ENCODE measurements around the gene ANXA2. TPM values are rescaled to one million over a fixed set of nuclear protein-coding genes. Genes with fewer than 3 reads are reported as not detected.

The ANXA2 gene
- total RNA-seq, 1 experiment from 2014 or later = 2,114 TPM

DNA sequence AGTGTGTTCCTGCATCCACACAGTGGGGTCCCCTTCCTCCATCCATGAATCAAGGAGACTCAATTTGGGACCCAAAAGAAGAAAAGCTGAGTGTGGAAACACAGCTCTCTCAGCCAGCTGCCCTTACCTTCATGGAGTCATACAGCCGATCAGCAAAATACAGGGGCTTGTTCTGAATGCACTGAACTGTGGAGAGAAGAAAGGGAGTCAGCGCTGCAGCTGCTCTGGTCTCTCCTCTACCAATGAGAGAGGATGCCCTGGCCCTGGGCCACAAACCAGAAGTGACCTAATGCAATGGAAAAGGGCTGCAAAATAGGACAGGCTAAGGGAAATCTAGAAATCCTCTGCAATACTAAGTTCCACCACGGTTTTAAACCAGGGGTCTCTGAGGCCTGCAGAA, 46.7 kb downstream of the ANXA2 start:
- peaks cover 35% of the 10 kb centered on the region for H3F3A ChIP-seq (ENCODE audit: low read length, unreplicated experiment)
- H3K27me3 ChIP-seq (ENCODE audit: low read length) = no peaks in the 10 kb centered on the region
- no peak overlapping the region for H2AFZ ChIP-seq (ENCODE audit: low read length)
- intact Hi-C loops (cut with micrococcal nuclease) = no loop called here
- H3K4me1 ChIP-seq (ENCODE audit: insufficient read depth, low read length) = no peaks in the 10 kb centered on the region
- H3K9me3 ChIP-seq (ENCODE audit: low read length) = no peaks in the 10 kb centered on the region
- H3K9ac ChIP-seq (ENCODE audit: low read length) = no peak overlapping the region
- H3K36me3 ChIP-seq (ENCODE audit: low read depth, low read length) = peaks cover 92% of the 10 kb centered on the region
- H3K4me2 ChIP-seq (ENCODE audit: low read length) = no peak overlapping the region
- TF ChIP-seq EZH2 (IDR thresholded peaks at IDR 0.05; ENCODE audit: low read length, unreplicated experiment) (no peak), EZH2phosphoT487 (IDR thresholded peaks at IDR 0.05; ENCODE audit: borderline replicate concordance, low read length) (no peak)
- TF ChIP-seq, protein P1, sequence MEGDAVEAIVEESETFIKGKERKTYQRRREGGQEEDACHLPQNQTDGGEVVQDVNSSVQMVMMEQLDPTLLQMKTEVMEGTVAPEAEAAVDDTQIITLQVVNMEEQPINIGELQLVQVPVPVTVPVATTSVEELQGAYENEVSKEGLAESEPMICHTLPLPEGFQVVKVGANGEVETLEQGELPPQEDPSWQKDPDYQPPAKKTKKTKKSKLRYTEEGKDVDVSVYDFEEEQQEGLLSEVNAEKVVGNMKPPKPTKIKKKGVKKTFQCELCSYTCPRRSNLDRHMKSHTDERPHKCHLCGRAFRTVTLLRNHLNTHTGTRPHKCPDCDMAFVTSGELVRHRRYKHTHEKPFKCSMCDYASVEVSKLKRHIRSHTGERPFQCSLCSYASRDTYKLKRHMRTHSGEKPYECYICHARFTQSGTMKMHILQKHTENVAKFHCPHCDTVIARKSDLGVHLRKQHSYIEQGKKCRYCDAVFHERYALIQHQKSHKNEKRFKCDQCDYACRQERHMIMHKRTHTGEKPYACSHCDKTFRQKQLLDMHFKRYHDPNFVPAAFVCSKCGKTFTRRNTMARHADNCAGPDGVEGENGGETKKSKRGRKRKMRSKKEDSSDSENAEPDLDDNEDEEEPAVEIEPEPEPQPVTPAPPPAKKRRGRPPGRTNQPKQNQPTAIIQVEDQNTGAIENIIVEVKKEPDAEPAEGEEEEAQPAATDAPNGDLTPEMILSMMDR (conservative IDR thresholded peaks at IDR 0.05; ENCODE audit: low read depth, low read length) = no peak
- BruUV-seq (replicated peaks) = no TSS peak
- H3K9me2 ChIP-seq (replicated peaks; ENCODE audit: low read length) = no peaks in the 10 kb centered on the region
- H3K27ac ChIP-seq (ENCODE audit: low read length) = no peak overlapping the region
- peaks cover 47% of the 10 kb centered on the region for H4K20me1 ChIP-seq (ENCODE audit: low read length)
- no peak for DNase-seq
- H3K4me3 ChIP-seq (ENCODE audit: low read length) = no peak overlapping the region
- ChIA-PET POLR2A (ENCODE audit: unreplicated experiment) (no interaction called here), CTCF (no interaction called here)
- ATAC-seq = no peak
- peaks cover 15% of the 10 kb centered on the region for H3K79me2 ChIP-seq (ENCODE audit: low read length)

DNA sequence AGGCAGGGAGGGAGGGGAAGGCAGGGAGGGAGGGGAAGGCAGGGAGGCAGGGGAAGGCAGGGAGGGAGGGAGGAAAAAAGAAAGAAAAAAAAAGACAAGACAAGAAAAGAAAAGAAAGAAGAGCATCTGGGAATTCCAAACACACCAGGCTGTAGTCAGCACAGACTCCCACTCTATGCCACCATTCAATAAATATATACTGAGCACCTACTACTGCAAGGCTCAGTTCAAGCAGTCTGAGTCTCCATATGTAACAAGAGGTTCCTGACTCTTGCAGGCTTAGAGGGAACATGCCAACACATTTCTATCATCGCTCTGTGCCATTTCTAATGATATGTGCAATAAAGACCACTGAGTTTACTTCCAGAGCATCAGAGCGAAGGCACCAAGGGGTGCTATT, 47.7 kb downstream of the ANXA2 start:
- ChIA-PET CTCF (no interaction called here), POLR2A (ENCODE audit: unreplicated experiment) (no interaction called here)
- Histone ChIP-seq H3K9me3 (ENCODE audit: low read length) (no peaks in the 10 kb centered on the region), H3K4me2 (ENCODE audit: low read length) (no peak overlapping the region), H3K4me1 (ENCODE audit: insufficient read depth, low read length) (no peaks in the 10 kb centered on the region), H3F3A (ENCODE audit: low read length, unreplicated experiment) (peaks cover 37% of the 10 kb centered on the region), H3K79me2 (ENCODE audit: low read length) (peaks cover 6% of the 10 kb centered on the region; the same call in 1 of the 2 replicates), H3K27ac (ENCODE audit: low read length) (no peak overlapping the region), H4K20me1 (ENCODE audit: low read length) (peaks cover 46% of the 10 kb centered on the region), H2AFZ (ENCODE audit: low read length) (no peak overlapping the region), H3K27me3 (ENCODE audit: low read length) (no peaks in the 10 kb centered on the region), H3K4me3 (ENCODE audit: low read length) (no peak overlapping the region), H3K9me2 (replicated peaks; ENCODE audit: low read length) (no peaks in the 10 kb centered on the region), H3K9ac (ENCODE audit: low read length) (no peak overlapping the region), H3K36me3 (ENCODE audit: low read depth, low read length) (peaks cover 88% of the 10 kb centered on the region)
- no TSS peak for BruUV-seq (replicated peaks)
- intact Hi-C loops (cut with micrococcal nuclease) = no loop called here
- DNase-seq = no peak
- no peak for TF ChIP-seq EZH2 (IDR thresholded peaks at IDR 0.05; ENCODE audit: low read length, unreplicated experiment)
- TF ChIP-seq, protein P1 (conservative IDR thresholded peaks at IDR 0.05; ENCODE audit: low read depth, low read length) = no peak
- no peak for TF ChIP-seq EZH2phosphoT487 (IDR thresholded peaks at IDR 0.05; ENCODE audit: borderline replicate concordance, low read length)
- no peak for ATAC-seq

DNA sequence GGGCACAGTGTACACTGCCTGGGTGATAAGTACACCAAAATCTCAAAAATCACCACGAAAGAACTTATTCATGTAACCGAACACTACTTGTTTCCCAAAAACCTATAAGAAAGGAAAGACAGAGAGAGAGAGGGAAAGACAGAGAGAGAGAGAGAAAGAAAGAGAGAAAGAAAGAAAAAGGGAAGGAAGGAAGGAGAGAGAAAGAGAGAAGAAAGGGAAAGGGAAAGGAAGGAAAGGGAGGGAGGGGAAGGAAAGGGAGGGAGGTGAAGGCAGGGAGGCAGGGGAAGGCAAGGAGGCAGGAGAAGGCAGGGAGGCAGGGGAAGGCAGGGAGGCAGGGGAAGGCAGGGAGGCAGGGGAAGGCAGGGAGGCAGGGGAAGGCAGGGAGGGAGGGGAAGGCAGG, 48.2 kb downstream of the ANXA2 start:
- ChIA-PET POLR2A (ENCODE audit: unreplicated experiment) (no interaction called here), CTCF (no interaction called here)
- no peak overlapping the region for H3K27ac ChIP-seq (ENCODE audit: low read length)
- no peak overlapping the region for H2AFZ ChIP-seq (ENCODE audit: low read length)
- H3K9me2 ChIP-seq (replicated peaks; ENCODE audit: low read length) = no peaks in the 10 kb centered on the region
- no peak overlapping the region for H3K4me3 ChIP-seq (ENCODE audit: low read length)
- H3K9me3 ChIP-seq (ENCODE audit: low read length) = no peaks in the 10 kb centered on the region
- H4K20me1 ChIP-seq (ENCODE audit: low read length) = peaks cover 46% of the 10 kb centered on the region
- H3K36me3 ChIP-seq (ENCODE audit: low read depth, low read length) = peaks cover 83% of the 10 kb centered on the region
- H3K9ac ChIP-seq (ENCODE audit: low read length) = no peak overlapping the region
- no peak overlapping the region for H3K4me2 ChIP-seq (ENCODE audit: low read length)
- TF ChIP-seq, protein P1 (conservative IDR thresholded peaks at IDR 0.05; ENCODE audit: low read depth, low read length) = no peak
- no peak for TF ChIP-seq EZH2 (IDR thresholded peaks at IDR 0.05; ENCODE audit: low read length, unreplicated experiment)
- TF ChIP-seq EZH2phosphoT487 (IDR thresholded peaks at IDR 0.05; ENCODE audit: borderline replicate concordance, low read length) = no peak
- H3K79me2 ChIP-seq (ENCODE audit: low read length) = peaks cover 6% of the 10 kb centered on the region; the same call in 1 of the 2 replicates
- intact Hi-C loops (cut with micrococcal nuclease) = no loop called here
- ATAC-seq (no peak), DNase-seq (no peak)
- BruUV-seq (replicated peaks) = no TSS peak
- H3K27me3 ChIP-seq (ENCODE audit: low read length) = no peaks in the 10 kb centered on the region
- H3K4me1 ChIP-seq (ENCODE audit: insufficient read depth, low read length) = no peaks in the 10 kb centered on the region
- H3F3A ChIP-seq (ENCODE audit: low read length, unreplicated experiment) = peaks cover 40% of the 10 kb centered on the region
